Skeletal muscle satellite cell (primary cell): Measurements from ENCODE around the gene SCN8A.
"Not testable (repeated sequence)": the region's sequence is repeated elsewhere in the genome, so short reads cannot be mapped to it uniquely, and the experiment has no call there.

Source experiments
- H3K27me3 ChIP-seq: 2 replicates; pipeline ENCODE4 v1.7.0; 2013; ENCODE audit warnings: low read length; ENCODE audit not compliant: control insufficient read depth, insufficient read depth
- H3K36me3 ChIP-seq: 2 replicates; pipeline ENCODE4 v1.7.0; 2013; ENCODE audit warnings: mild to moderate bottlenecking, control low read depth, low read length; ENCODE audit not compliant: insufficient read depth
- H3K4me1 ChIP-seq: 2 replicates; pipeline ENCODE4 v1.7.0; 2013; ENCODE audit warnings: low read length; ENCODE audit not compliant: control insufficient read depth, insufficient read depth
- H3K4me2 ChIP-seq: 2 replicates; pipeline ENCODE4 v1.7.0; 2013; ENCODE audit warnings: mild to moderate bottlenecking, low read length
- H3K4me3 ChIP-seq: 2 replicates; pipeline ENCODE4 v1.7.0; 2013; ENCODE audit warnings: low read length
- H3K9ac ChIP-seq: 2 replicates; pipeline ENCODE4 v1.7.0; 2013; ENCODE audit warnings: mild to moderate bottlenecking, low read depth, low read length, moderate library complexity
- H3K9me3 ChIP-seq: replicated peaks from 2 replicates; pipeline ENCODE4 v1.7.0; 2013; ENCODE audit warnings: mild to moderate bottlenecking, control low read depth, low read length

SCN8A gene

GRCh38 chr12:51592034-51592705, 1.1 kb downstream of the SCN8A start:
- Histone ChIP-seq H3K9me3 (no peaks in the 10 kb centered on the region), H3K27me3 (no peaks in the 10 kb centered on the region), H3K36me3 (no peaks in the 10 kb centered on the region), H3K4me3 (peak overlapping the region; percentile 96), H3K9ac (peak overlapping the region; percentile 94), H3K4me1 (peaks cover 12% of the 10 kb centered on the region), H3K4me2 (peak overlapping the region; percentile 98)

- Histone ChIP-seq H3K36me3 (no peaks in the 10 kb centered on the region), H3K27me3 (no peaks in the 10 kb centered on the region), H3K4me1 (peaks cover 12% of the 10 kb centered on the region), H3K4me3 (peak overlapping the region; percentile 96), H3K4me2 (peak overlapping the region; percentile 98), H3K9ac (no peak overlapping the region), H3K9me3 (no peaks in the 10 kb centered on the region)
Observed at GRCh38 chr12:51593021-51593420, 2.0 kb downstream of the SCN8A start.

- H3K9ac ChIP-seq = no peak overlapping the region
- peaks cover 12% of the 10 kb centered on the region for H3K4me1 ChIP-seq
- H3K27me3 ChIP-seq = no peaks in the 10 kb centered on the region
- no peaks in the 10 kb centered on the region for H3K9me3 ChIP-seq
- H3K4me3 ChIP-seq = no peak overlapping the region
- peak overlapping the region; percentile 98 for H3K4me2 ChIP-seq
- no peaks in the 10 kb centered on the region for H3K36me3 ChIP-seq
Observed at GRCh38 chr12:51593539-51593938, 2.5 kb downstream of the SCN8A start.

- Histone ChIP-seq H3K27me3 (no peaks in the 10 kb centered on the region), H3K4me3 (no peak overlapping the region)
Observed at GRCh38 chr12:51598156-51598555, 7.1 kb downstream of the SCN8A start.

GRCh38 chr12:51600721-51601120, 9.7 kb downstream of the SCN8A start:
- Histone ChIP-seq H3K4me1 (peaks cover 3% of the 10 kb centered on the region), H3K36me3 (peaks cover 4% of the 10 kb centered on the region), H3K9ac (no peak overlapping the region), H3K27me3 (no peaks in the 10 kb centered on the region), H3K9me3 (no peaks in the 10 kb centered on the region), H3K4me2 (no peak overlapping the region), H3K4me3 (no peak overlapping the region)

More at GRCh38 chr12:51598156-51598555, 7.1 kb downstream of the SCN8A start:
- no peaks in the 10 kb centered on the region for H3K9me3 ChIP-seq
- peaks cover 7% of the 10 kb centered on the region for H3K4me1 ChIP-seq
- H3K4me2 ChIP-seq = no peak overlapping the region
- H3K36me3 ChIP-seq = no peaks in the 10 kb centered on the region
- no peak overlapping the region for H3K9ac ChIP-seq

- Histone ChIP-seq H3K4me2 (no peak overlapping the region), H3K9me3 (no peaks in the 10 kb centered on the region), H3K27me3 (no peaks in the 10 kb centered on the region), H3K9ac (no peak overlapping the region), H3K4me1 (peaks cover 3% of the 10 kb centered on the region), H3K4me3 (no peak overlapping the region), H3K36me3 (peaks cover 4% of the 10 kb centered on the region)
Observed at GRCh38 chr12:51601241-51601640, 10.2 kb downstream of the SCN8A start.

GRCh38 chr12:51605896-51606295, 14.9 kb downstream of the SCN8A start:
- not testable (repeated sequence) for H3K36me3 ChIP-seq, H3K4me3 ChIP-seq

GRCh38 chr12:51607197-51607596, 16.2 kb downstream of the SCN8A start:
- H3K9ac ChIP-seq, H3K4me2 ChIP-seq, H3K27me3 ChIP-seq, H3K4me3 ChIP-seq, H3K4me1 ChIP-seq, H3K36me3 ChIP-seq, H3K9me3 ChIP-seq: not testable (repeated sequence)

More at GRCh38 chr12:51605896-51606295, 14.9 kb downstream of the SCN8A start:
- H3K9me3 ChIP-seq, H3K9ac ChIP-seq, H3K27me3 ChIP-seq, H3K4me2 ChIP-seq, H3K4me1 ChIP-seq: not testable (repeated sequence)

GRCh38 chr12:51620448-51620847, 29.4 kb downstream of the SCN8A start:
- Histone ChIP-seq H3K9ac (no peak overlapping the region), H3K4me2 (no peak overlapping the region), H3K36me3 (no peaks in the 10 kb centered on the region), H3K9me3 (no peaks in the 10 kb centered on the region), H3K4me3 (no peak overlapping the region), H3K27me3 (no peaks in the 10 kb centered on the region), H3K4me1 (peaks cover 30% of the 10 kb centered on the region)

GRCh38 chr12:51621156-51621922, 30.3 kb downstream of the SCN8A start:
- H3K9ac ChIP-seq = no peak overlapping the region
- H3K9me3 ChIP-seq = no peaks in the 10 kb centered on the region
- H3K27me3 ChIP-seq = no peaks in the 10 kb centered on the region
- no peaks in the 10 kb centered on the region for H3K36me3 ChIP-seq
- H3K4me2 ChIP-seq = no peak overlapping the region
- H3K4me1 ChIP-seq = peaks cover 30% of the 10 kb centered on the region
- H3K4me3 ChIP-seq = no peak overlapping the region

- Histone ChIP-seq H3K9ac (peak overlapping the region; percentile 1), H3K4me3 (peak overlapping the region; percentile 5), H3K4me1 (peaks cover 30% of the 10 kb centered on the region), H3K4me2 (peak overlapping the region; percentile 58), H3K27me3 (no peaks in the 10 kb centered on the region), H3K9me3 (no peaks in the 10 kb centered on the region), H3K36me3 (no peaks in the 10 kb centered on the region)
Observed at GRCh38 chr12:51622564-51622963, 31.5 kb downstream of the SCN8A start.

- Histone ChIP-seq H3K9me3 (no peaks in the 10 kb centered on the region), H3K4me1 (peaks cover 26% of the 10 kb centered on the region), H3K4me3 (no peak overlapping the region), H3K9ac (no peak overlapping the region), H3K27me3 (no peaks in the 10 kb centered on the region), H3K36me3 (no peaks in the 10 kb centered on the region), H3K4me2 (no peak overlapping the region)
Observed at GRCh38 chr12:51625370-51625769, 34.3 kb downstream of the SCN8A start.
